ENCODE data around the gene TCF7L1. TPM values are rescaled to one million over a fixed set of nuclear protein-coding genes. Genes with fewer than 3 reads are reported as not detected.

Gene TCF7L1
- total and polyA plus RNA-seq, 9 of the 15 experiments (the other 6 are each of a cell fraction or from before 2014, with no cell fraction given): 0.03 to 0.11 (median 0.07) TPM; not detected in 5

- TF ChIP-seq, protein P1, sequence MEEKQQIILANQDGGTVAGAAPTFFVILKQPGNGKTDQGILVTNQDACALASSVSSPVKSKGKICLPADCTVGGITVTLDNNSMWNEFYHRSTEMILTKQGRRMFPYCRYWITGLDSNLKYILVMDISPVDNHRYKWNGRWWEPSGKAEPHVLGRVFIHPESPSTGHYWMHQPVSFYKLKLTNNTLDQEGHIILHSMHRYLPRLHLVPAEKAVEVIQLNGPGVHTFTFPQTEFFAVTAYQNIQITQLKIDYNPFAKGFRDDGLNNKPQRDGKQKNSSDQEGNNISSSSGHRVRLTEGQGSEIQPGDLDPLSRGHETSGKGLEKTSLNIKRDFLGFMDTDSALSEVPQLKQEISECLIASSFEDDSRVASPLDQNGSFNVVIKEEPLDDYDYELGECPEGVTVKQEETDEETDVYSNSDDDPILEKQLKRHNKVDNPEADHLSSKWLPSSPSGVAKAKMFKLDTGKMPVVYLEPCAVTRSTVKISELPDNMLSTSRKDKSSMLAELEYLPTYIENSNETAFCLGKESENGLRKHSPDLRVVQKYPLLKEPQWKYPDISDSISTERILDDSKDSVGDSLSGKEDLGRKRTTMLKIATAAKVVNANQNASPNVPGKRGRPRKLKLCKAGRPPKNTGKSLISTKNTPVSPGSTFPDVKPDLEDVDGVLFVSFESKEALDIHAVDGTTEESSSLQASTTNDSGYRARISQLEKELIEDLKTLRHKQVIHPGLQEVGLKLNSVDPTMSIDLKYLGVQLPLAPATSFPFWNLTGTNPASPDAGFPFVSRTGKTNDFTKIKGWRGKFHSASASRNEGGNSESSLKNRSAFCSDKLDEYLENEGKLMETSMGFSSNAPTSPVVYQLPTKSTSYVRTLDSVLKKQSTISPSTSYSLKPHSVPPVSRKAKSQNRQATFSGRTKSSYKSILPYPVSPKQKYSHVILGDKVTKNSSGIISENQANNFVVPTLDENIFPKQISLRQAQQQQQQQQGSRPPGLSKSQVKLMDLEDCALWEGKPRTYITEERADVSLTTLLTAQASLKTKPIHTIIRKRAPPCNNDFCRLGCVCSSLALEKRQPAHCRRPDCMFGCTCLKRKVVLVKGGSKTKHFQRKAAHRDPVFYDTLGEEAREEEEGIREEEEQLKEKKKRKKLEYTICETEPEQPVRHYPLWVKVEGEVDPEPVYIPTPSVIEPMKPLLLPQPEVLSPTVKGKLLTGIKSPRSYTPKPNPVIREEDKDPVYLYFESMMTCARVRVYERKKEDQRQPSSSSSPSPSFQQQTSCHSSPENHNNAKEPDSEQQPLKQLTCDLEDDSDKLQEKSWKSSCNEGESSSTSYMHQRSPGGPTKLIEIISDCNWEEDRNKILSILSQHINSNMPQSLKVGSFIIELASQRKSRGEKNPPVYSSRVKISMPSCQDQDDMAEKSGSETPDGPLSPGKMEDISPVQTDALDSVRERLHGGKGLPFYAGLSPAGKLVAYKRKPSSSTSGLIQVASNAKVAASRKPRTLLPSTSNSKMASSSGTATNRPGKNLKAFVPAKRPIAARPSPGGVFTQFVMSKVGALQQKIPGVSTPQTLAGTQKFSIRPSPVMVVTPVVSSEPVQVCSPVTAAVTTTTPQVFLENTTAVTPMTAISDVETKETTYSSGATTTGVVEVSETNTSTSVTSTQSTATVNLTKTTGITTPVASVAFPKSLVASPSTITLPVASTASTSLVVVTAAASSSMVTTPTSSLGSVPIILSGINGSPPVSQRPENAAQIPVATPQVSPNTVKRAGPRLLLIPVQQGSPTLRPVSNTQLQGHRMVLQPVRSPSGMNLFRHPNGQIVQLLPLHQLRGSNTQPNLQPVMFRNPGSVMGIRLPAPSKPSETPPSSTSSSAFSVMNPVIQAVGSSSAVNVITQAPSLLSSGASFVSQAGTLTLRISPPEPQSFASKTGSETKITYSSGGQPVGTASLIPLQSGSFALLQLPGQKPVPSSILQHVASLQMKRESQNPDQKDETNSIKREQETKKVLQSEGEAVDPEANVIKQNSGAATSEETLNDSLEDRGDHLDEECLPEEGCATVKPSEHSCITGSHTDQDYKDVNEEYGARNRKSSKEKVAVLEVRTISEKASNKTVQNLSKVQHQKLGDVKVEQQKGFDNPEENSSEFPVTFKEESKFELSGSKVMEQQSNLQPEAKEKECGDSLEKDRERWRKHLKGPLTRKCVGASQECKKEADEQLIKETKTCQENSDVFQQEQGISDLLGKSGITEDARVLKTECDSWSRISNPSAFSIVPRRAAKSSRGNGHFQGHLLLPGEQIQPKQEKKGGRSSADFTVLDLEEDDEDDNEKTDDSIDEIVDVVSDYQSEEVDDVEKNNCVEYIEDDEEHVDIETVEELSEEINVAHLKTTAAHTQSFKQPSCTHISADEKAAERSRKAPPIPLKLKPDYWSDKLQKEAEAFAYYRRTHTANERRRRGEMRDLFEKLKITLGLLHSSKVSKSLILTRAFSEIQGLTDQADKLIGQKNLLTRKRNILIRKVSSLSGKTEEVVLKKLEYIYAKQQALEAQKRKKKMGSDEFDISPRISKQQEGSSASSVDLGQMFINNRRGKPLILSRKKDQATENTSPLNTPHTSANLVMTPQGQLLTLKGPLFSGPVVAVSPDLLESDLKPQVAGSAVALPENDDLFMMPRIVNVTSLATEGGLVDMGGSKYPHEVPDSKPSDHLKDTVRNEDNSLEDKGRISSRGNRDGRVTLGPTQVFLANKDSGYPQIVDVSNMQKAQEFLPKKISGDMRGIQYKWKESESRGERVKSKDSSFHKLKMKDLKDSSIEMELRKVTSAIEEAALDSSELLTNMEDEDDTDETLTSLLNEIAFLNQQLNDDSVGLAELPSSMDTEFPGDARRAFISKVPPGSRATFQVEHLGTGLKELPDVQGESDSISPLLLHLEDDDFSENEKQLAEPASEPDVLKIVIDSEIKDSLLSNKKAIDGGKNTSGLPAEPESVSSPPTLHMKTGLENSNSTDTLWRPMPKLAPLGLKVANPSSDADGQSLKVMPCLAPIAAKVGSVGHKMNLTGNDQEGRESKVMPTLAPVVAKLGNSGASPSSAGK (IDR thresholded peaks at IDR 0.05): no peak; the same call in 1 of the 2 replicates
- TF ChIP-seq MED1 (CRISPR knock-in tag; IDR thresholded peaks at IDR 0.05; ENCODE audit: borderline replicate concordance) (no peak), ELF1 (tag; IDR thresholded peaks at IDR 0.05) (peak; percentile 91), ZNF589 (CRISPR knock-in tag; IDR thresholded peaks at IDR 0.05; ENCODE audit: low read depth) (peak; percentile 41; the same call in 1 of the 2 replicates), ZNF12 (CRISPR knock-in tag; IDR thresholded peaks at IDR 0.05) (no peak; the same call in none of the 2 replicates), DMBX1 (CRISPR knock-in tag; IDR thresholded peaks at IDR 0.05; ENCODE audit: borderline replicate concordance) (no peak), CBX1 (IDR thresholded peaks at IDR 0.05; ENCODE audit: low read depth) (peak; percentile 52; the same call in 1 of the 2 replicates)
- TF ChIP-seq, protein P2, sequence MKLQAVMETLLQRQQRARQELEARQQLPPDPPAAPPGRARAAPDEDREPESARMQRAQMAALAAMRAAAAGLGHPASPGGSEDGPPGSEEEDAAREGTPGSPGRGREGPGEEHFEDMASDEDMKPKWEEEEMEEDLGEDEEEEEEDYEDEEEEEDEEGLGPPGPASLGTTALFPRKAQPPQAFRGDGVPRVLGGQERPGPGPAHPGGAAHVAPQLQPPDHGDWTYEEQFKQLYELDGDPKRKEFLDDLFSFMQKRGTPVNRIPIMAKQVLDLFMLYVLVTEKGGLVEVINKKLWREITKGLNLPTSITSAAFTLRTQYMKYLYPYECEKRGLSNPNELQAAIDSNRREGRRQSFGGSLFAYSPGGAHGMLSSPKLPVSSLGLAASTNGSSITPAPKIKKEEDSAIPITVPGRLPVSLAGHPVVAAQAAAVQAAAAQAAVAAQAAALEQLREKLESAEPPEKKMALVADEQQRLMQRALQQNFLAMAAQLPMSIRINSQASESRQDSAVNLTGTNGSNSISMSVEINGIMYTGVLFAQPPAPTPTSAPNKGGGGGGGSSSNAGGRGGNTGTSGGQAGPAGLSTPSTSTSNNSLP (IDR thresholded peaks at IDR 0.05; ENCODE audit: borderline replicate concordance, low read depth, low read length): peak; percentile 58; the same call in 1 of the 2 replicates
- TF ChIP-seq, protein P3, sequence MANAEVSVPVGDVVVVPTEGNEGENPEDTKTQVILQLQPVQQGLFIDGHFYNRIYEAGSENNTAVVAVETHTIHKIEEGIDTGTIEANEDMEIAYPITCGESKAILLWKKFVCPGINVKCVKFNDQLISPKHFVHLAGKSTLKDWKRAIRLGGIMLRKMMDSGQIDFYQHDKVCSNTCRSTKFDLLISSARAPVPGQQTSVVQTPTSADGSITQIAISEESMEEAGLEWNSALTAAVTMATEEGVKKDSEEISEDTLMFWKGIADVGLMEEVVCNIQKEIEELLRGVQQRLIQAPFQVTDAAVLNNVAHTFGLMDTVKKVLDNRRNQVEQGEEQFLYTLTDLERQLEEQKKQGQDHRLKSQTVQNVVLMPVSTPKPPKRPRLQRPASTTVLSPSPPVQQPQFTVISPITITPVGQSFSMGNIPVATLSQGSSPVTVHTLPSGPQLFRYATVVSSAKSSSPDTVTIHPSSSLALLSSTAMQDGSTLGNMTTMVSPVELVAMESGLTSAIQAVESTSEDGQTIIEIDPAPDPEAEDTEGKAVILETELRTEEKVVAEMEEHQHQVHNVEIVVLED (CRISPR knock-in tag; IDR thresholded peaks at IDR 0.05): no peak
These were observed 221.3 kb downstream of the TCF7L1 start, which contains the start of the genes ELMOD3 and RETSAT (continued) for GRCh38 chr2:85354286-85355072.

All from K562 (cell line).